Skeletal muscle tissue (tissue), 4 donors: ENCODE results near the gene NCF4. TPM values are rescaled to one million over a fixed set of nuclear protein-coding genes. Genes with fewer than 3 reads are reported as not detected.

Experiments used
- H3K27ac ChIP-seq: one replicate; pipeline ENCODE4 v1.7.0; 2013; ENCODE audit warnings: mild to moderate bottlenecking, low read depth, low read length, inconsistent platforms
- H3K27me3 ChIP-seq, 3 donors: one replicate each; pipeline ENCODE4 v1.7.0; 2013; ENCODE audit warnings: low read length in 3 of 3; ENCODE audit not compliant: control insufficient read depth in 3 of 3, insufficient read depth in 3 of 3
- H3K36me3 ChIP-seq, 3 donors: one replicate each; pipeline ENCODE4 v1.7.0; 2013; ENCODE audit warnings: low read length in 3 of 3; ENCODE audit not compliant: control insufficient read depth in 3 of 3, insufficient read depth in 3 of 3
- H3K4me1 ChIP-seq, 3 donors: one replicate each; pipeline ENCODE4 v1.7.0; 2013; ENCODE audit warnings: low read length in 3 of 3, mild to moderate bottlenecking in 3 of 3; ENCODE audit not compliant: control insufficient read depth in 3 of 3, insufficient read depth in 3 of 3
- H3K4me3 ChIP-seq, 3 donors: one replicate each; pipeline ENCODE4 v1.7.0; 2013; ENCODE audit warnings: low read length in 3 of 3
- H3K9ac ChIP-seq, 3 donors: one replicate each; pipeline ENCODE4 v1.7.0; 2013; ENCODE audit warnings: low read length in 3 of 3, mild to moderate bottlenecking in 3 of 3, moderate library complexity in 2 of 3, low read depth in 1 of 3
- H3K9me3 ChIP-seq, 3 donors: one replicate each; pipeline ENCODE4 v1.7.0; 2013; ENCODE audit warnings: low read length in 3 of 3; ENCODE audit not compliant: control insufficient read depth in 3 of 3
- total RNA-seq: library from RNA; depleted of rRNA; stranded (reverse); fragments of >200 nt; gene quantifications from one replicate; pipeline ENCODE4 v1.2.3, GENCODE V29; 2014
- donor health status: Osteomylitis.

The NCF4 gene
- total RNA-seq, 1 donor from 2014 or later: 6.8 TPM

DNA sequence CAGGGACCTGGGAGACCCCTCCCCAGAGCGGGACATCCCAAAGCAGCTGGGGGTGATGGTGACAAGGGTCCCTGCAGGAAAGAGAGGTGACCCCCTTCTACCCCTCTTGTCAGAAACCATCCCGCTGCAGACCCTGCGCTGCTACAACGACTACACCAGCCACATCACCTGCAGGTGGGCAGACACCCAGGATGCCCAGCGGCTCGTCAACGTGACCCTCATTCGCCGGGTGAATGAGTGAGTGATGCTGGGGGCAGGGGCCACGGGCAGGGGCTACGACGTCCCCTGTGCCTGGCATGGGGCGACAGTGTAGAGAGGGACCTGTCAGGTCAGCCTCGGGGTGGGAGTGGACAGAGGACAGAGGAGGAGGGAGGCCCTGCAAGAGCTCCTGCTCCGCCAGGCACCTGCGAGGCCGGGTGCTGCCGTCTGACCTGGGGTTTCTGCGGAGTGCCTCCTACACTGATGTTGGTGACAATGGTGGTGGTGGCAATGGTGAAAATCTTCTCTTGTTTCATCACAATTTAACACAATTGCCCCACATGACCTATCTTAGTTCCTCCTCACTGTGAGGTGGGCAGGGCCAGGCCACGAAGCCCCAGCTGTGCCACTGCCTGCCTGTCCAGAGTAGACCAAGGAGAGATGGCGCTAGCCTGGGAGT, 62.5 kb downstream of the NCF4 start:
- H3K27me3 ChIP-seq: peaks cover 34 to 62% (median 58%) of the 10 kb centered on the region in 3 donors

DNA sequence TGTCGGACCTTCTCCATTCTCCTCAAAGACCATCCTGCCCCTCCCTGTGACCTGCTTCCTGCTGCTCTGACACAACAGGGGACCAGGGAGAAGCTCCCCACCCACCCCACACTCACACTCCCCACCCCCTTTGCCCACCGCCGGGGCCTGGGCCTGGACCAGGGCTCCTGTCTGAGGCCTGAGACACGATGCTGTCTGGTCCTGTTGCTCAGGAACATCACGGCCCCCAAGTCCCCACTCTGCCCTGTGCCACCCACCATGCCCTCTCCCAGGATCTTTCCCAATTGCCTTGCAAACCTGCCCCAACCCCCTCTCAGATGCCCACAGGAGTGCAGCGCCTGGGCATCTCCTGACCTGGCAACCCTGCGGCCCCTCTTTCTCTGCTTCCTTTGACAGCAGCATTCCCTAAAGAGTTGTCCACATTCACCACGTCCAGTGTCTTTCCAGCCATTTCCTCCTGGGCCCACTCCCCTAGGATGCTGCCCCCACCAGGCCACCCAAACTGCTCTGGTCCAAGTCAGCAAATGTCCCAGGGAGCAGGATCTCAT, 63.4 kb downstream of the NCF4 start:
- H3K4me1 ChIP-seq: peaks cover 0 to 4% (median 2%) of the 10 kb centered on the region in 3 donors
- H3K27ac ChIP-seq: no peak overlapping the region
- H3K9ac ChIP-seq: no peak overlapping the region
- H3K9me3 ChIP-seq: no peaks in the 10 kb centered on the region
- peaks cover 42 to 69% (median 64%) of the 10 kb centered on the region in 3 donors for H3K27me3 ChIP-seq
- no peak overlapping the region for H3K4me3 ChIP-seq
- no peaks in the 10 kb centered on the region for H3K36me3 ChIP-seq

More for the DNA sequence above, 62.5 kb downstream of the NCF4 start:
- peaks cover 0 to 5% (median 0%) of the 10 kb centered on the region in 3 donors for H3K9me3 ChIP-seq
- H3K4me1 ChIP-seq: peaks cover 0 to 4% (median 2%) of the 10 kb centered on the region in 3 donors
- H3K27ac ChIP-seq: no peak overlapping the region
- no peak overlapping the region for H3K4me3 ChIP-seq
- no peak overlapping the region for H3K9ac ChIP-seq
- H3K36me3 ChIP-seq: no peaks in the 10 kb centered on the region

DNA sequence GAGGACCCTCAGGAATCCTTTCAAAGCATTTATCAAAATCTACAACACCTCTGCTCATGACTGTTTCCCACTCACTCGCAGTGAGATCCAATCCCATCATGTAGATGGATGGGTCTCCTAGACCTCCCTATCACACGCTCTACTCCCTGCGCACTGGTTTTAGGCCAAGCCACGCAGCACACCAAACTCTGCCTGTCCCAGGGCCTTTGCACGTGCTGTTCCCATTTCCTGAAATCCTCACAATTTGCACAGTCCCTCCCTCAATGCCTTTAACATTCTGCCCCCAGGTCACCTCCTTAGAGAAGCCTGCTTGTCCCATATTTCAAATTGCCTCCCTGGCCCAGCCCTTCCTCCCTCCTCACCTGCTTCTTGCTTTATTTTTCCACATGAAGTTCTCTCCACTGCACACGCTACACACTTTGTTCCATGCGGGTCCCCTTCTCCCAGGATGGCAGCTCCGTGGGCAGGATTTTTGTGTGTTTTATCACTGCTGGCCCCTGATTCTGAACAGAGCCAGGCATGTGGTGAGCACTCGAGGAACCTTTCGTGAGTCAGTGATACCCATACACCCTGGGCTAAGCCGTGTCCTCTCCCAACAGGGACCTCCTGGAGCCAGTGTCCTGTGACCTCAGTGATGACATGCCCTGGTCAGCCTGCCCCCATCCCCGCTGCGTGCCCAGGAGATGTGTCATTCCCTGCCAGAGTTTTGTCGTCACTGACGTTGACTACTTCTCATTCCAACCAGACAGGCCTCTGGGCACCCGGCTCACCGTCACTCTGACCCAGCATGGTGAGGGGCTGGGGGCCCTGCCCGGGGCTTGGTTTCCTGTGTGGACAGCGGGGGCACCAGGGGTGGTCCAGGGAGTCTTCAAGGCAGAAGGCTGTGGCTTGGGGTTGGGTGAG, 64.8 kb downstream of the NCF4 start:
- H3K27me3 ChIP-seq: peaks cover 46 to 75% (median 72%) of the 10 kb centered on the region in 3 donors

DNA sequence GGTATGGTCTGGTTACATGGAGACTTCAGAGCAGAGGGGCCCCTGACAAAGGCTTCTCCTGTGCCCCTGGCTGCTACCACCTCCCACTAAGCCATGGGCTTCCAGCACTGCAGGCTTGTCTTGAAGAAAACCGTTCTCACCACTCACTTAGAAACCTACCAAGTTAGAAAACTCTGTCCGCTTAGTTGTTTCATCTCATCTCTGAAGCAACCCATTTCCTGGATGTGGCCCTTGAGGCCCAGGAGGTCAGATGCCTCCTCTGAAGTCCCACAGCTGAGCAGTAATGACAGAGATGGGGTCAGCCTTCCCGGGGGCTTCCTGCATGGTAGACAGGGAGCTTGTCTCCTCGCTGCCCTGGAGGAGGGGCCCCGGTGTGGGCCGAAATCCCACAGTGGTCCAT, 65.5 kb downstream of the NCF4 start:
- peaks cover 46 to 73% (median 72%) of the 10 kb centered on the region in 3 donors for H3K27me3 ChIP-seq

More for the DNA sequence above, 64.8 kb downstream of the NCF4 start:
- H3K27ac ChIP-seq: no peak overlapping the region
- no peak overlapping the region for H3K9ac ChIP-seq
- no peaks in the 10 kb centered on the region for H3K9me3 ChIP-seq
- peaks cover 0 to 4% (median 2%) of the 10 kb centered on the region in 3 donors for H3K4me1 ChIP-seq
- H3K36me3 ChIP-seq: no peaks in the 10 kb centered on the region
- no peak overlapping the region for H3K4me3 ChIP-seq

DNA sequence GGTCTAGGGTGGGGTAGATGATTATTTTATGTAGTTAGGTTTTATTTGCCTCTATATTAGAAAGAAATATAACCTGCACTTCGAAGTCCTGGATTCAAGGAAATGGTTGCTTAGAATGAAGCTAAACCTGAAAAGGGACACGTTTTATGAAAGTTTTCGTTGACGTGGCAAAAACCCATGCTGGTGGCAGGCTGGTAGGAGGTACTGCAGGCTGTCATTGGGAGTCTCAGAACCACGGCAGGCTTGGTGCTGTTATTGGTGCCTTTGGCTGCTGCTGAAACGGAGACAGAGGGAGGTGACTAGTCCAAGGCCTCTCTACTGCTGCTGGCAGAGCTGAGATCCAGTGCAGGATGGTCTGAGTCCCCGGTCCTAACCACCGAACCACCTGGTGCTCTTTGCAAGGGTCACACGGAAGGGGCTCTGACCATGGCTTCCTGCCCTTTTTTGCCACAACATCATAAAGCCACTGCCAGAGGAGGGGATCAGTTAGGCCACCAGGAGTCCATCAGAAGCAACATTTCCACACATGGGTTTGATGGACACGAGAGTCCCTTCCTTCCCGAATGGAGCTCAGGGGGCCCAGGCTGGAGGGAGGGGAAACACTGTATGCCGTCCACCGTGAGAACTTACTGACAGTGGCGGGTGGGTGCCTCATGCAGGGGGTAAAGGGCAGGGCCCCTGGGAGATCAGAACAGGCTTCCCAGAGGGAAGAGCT, 66.1 kb downstream of the NCF4 start:
- H3K9ac ChIP-seq: no peak overlapping the region
- no peak overlapping the region for H3K27ac ChIP-seq
- peaks cover 0 to 1% (median 0%) of the 10 kb centered on the region in 3 donors for H3K4me1 ChIP-seq
- H3K9me3 ChIP-seq: no peaks in the 10 kb centered on the region
- H3K27me3 ChIP-seq: peaks cover 50 to 70% (median 70%) of the 10 kb centered on the region in 3 donors
- no peak overlapping the region for H3K4me3 ChIP-seq
- no peaks in the 10 kb centered on the region for H3K36me3 ChIP-seq

More for the DNA sequence above, 65.5 kb downstream of the NCF4 start:
- Histone ChIP-seq H3K4me1 (peaks cover 0 to 4% (median 2%) of the 10 kb centered on the region in 3 donors), H3K27ac (no peak overlapping the region), H3K9me3 (no peaks in the 10 kb centered on the region), H3K4me3 (no peak overlapping the region), H3K9ac (no peak overlapping the region), H3K36me3 (no peaks in the 10 kb centered on the region)

Other genes with a start within 250 kb of the NCF4 start
- gene CACNG2, start 157.3 kb upstream of the NCF4 start, total RNA-seq: not detected
- gene IFT27, start 84.9 kb upstream of the NCF4 start, total RNA-seq: 19.3 TPM
- 2.1 TPM for gene PVALB, start 44.0 kb upstream of the NCF4 start, total RNA-seq
- 2.6 TPM for gene CSF2RB, start 52.6 kb downstream of the NCF4 start, total RNA-seq
- 20.9 TPM for gene TST, start 158.4 kb downstream of the NCF4 start, total RNA-seq
- 48.5 TPM for gene MPST, start 158.7 kb downstream of the NCF4 start, total RNA-seq
- gene KCTD17, start 190.7 kb downstream of the NCF4 start, total RNA-seq: 11.0 TPM
- gene TMPRSS6, start 248.7 kb downstream of the NCF4 start, total RNA-seq: not detected